Astrocyte of the spinal cord (primary cell): ENCODE results near the gene LCN12.

Experiments
- DNase-seq: peaks from one replicate; pipeline ENCODE4 v3.0.0; 2011; ENCODE audit warnings: low read depth, low spot score
- H3K4me3 ChIP-seq: 2 replicates; pipeline ENCODE4 v1.5.1; 2011; ENCODE audit warnings: low read depth, mild to moderate bottlenecking, low read length, moderate library complexity
- in situ Hi-C: cut with HindIII; loops from 2 replicates; pipeline ENCODE4 v1.10.0; 2017; ENCODE audit warnings: low sequenced_read_pairs
- TF ChIP-seq, protein P1 (sequence below): IDR thresholded peaks from 2 replicates; pipeline ENCODE4 v1.5.1; 2012; ENCODE audit warnings: low read depth, mild to moderate bottlenecking, low read length, inconsistent platforms

Gene LCN12

DNA sequence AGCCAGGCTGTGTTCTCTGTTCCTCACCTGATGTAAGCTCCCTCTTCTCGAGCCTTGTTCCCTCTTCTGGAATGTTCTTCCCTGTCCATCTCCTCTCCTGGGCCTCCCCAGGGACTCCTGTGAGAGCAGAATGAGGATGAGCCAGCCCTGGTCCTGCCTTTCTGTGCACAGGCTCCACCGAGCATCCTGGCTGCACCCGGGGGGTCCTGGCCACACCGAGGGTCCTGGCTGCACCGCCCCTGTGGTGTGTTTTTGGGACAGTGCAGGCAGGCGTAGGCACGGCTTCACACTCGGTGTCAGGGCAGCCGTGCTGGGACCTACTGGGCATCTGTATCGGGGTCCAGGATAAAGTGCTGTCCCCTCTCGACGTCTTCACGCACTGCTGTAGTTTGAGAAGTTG, 25.3 kb upstream of the LCN12 start:
- no peak for DNase-seq
- in situ Hi-C loops: loop anchor here (25.0 kb wide), 1 partner anchor 111 kb away; the partner anchor contains the start of genes ABCA2, FUT7 and NPDC1
- TF ChIP-seq, protein P1, sequence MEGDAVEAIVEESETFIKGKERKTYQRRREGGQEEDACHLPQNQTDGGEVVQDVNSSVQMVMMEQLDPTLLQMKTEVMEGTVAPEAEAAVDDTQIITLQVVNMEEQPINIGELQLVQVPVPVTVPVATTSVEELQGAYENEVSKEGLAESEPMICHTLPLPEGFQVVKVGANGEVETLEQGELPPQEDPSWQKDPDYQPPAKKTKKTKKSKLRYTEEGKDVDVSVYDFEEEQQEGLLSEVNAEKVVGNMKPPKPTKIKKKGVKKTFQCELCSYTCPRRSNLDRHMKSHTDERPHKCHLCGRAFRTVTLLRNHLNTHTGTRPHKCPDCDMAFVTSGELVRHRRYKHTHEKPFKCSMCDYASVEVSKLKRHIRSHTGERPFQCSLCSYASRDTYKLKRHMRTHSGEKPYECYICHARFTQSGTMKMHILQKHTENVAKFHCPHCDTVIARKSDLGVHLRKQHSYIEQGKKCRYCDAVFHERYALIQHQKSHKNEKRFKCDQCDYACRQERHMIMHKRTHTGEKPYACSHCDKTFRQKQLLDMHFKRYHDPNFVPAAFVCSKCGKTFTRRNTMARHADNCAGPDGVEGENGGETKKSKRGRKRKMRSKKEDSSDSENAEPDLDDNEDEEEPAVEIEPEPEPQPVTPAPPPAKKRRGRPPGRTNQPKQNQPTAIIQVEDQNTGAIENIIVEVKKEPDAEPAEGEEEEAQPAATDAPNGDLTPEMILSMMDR: no peak
- no peak overlapping the region for H3K4me3 ChIP-seq

DNA sequence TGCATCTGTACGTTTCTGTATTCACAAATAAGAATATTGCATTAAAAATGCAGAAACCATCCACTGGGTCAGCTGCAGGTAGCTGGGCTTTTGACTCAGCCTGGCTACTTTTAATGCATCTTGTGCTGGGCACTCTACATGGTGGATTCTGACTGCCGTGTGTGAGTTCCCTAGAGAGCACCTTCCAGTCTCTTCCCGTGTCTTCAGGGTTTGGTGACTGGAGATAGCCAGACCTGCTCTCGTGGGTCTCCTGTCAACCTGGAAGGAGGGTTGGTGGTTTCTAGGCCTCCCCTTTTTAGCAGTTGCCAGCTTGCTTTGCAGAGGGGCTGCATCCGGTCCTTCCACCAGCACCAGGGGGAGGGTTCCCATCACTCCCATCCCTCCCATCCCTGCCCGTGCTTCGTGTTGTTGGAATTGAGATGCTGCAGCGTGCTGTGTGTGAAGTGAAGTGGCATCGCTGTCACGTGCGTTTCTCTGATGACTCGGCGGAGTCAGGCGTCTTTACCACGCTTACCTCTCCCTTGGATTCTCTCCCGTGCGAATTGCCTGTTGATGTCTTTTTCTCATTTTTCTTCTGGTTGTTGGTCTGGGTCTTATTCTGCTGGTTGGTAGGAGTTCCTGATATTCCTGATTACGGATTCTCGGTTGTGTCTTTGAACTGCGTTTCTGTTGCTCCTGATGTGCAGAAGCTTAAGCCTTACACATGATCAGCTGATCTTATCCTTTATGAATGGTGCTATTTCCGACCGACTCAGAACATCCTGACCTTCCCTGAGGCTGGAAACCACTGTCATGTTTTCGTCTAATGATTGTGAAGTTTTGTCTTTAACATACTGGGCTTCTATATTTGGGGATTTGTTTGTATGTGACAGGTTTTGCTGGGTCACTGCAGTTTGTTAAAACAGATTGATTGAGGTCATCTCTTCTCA, 24.5 kb upstream of the LCN12 start:
- peak; percentile 10 for DNase-seq
- TF ChIP-seq, protein P1: no peak
- H3K4me3 ChIP-seq: no peak overlapping the region
- in situ Hi-C loops: loop anchor here (25.0 kb wide), 1 partner anchor 110 kb away; the partner anchor contains the start of genes ABCA2, FUT7 and NPDC1

DNA sequence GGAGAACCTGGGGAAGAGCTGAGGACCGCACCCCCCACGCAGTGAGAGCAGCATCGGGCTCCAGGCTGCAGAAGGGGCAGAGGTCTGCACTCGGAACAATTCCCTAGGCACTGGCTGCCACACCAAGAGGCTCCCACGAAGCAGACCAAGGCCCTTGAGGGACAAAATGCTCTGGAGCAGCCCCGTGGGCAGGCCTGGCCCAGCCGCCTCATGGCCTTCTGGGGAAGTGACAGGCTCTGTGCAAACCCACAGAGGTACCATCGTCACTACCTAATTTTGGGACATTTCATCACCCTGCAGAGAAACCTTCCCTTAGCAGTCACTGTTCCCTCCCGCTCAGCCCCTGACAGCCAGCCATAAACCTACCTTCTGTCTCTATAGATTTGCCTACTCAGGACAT, 23.5 kb upstream of the LCN12 start:
- TF ChIP-seq, protein P1: no peak
- no peak overlapping the region for H3K4me3 ChIP-seq
- no peak for DNase-seq
- in situ Hi-C loops: loop anchor here (25.0 kb wide), 1 partner anchor 109 kb away; the partner anchor contains the start of genes ABCA2, FUT7 and NPDC1

DNA sequence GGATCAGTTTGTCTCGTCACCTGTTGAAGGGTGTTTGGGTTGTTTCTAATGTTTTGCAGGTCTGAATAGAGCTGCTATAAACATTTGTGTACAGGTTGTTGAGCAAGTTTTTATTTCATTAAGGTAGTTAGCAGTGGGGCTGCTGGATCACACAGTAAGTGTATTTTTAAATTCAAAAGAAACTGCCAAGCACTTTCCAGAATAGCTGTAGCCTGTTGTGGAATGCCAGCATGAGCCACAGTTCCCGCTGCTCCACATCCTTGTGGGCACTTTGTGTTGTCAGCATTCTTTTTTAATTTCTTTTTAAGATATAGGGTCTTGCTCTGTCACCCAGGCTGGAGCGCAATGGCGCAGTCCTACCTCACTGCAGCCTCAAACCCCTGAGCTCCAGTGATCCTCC, 22.1 kb upstream of the LCN12 start:
- in situ Hi-C loops: loop anchor here (25.0 kb wide), 1 partner anchor 107 kb away; the partner anchor contains the start of genes ABCA2, FUT7 and NPDC1
- no peak for DNase-seq
- H3K4me3 ChIP-seq: no peak overlapping the region
- TF ChIP-seq, protein P1: no peak

DNA sequence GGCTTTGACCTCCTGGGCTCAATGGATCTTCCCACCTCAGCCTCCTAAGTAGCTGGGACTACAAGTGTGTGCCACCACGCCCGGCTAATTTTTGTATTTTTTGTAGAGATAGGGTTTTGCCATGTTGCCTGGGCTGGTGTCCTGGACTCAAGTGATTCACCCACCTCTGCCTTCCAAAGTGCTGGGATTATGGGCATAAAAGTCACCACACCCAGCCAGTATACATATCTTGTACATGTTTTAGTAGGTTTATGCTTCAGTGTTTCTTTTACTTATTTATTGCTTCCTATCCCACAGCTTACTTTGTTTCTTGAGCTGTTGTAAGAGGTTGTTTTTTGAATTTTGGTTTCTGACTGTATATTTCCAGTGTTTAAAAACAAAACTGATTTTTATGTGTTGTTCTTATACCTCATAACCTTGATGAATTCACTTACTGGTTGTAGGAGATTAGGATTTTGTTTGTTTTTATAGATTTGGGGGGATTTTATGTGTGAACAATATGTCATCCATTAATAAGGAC, 20.4 kb upstream of the LCN12 start:
- DNase-seq: no peak
- in situ Hi-C loops: loop anchor here (25.0 kb wide), 1 partner anchor 106 kb away; the partner anchor contains the start of genes ABCA2, FUT7 and NPDC1
- TF ChIP-seq, protein P1: no peak
- no peak overlapping the region for H3K4me3 ChIP-seq

DNA sequence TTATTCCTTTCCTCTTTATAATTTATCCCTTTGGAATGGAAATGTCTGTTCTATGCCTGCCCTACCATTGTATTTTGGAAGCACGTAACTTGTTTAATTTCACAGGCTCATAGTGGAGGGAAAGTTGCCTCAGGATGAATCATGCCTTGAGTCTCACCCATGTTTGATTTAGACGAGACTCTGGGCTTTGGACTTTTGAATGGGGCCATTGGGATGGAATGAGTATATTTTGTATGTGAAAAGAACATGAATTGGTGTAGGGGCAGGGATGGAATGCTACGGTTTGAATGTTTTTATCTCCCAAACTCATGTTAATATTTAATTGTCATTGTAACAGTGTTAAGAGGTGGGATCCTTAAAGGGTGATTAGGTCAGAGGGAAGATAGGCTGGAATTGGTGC, 17.8 kb upstream of the LCN12 start:
- in situ Hi-C loops: loop anchor here (25.0 kb wide), 1 partner anchor 103 kb away; the partner anchor contains the start of genes ABCA2, FUT7 and NPDC1
- no peak for DNase-seq
- TF ChIP-seq, protein P1: no peak
- no peak overlapping the region for H3K4me3 ChIP-seq
